ENCODE data around the gene SGCD.

SGCD gene

GRCh38 chr5:156541582-156541981, 214.6 kb downstream of the SGCD start:
- Histone ChIP-seq H3K9me3 (ENCODE audit: insufficient read depth, low read depth, low read length) (no peaks in the 10 kb centered on the region), H3K4me1 (ENCODE audit: insufficient read depth, low read length, poor library complexity, severe bottlenecking) (no peaks in the 10 kb centered on the region), H3F3A (ENCODE audit: low read depth) (no peaks in the 10 kb centered on the region), H3K79me2 (ENCODE audit: insufficient read depth, low read length) (no peaks in the 10 kb centered on the region), H3K4me3 (ENCODE audit: low read length, poor library complexity, severe bottlenecking) (no peak overlapping the region), H3K9ac (ENCODE audit: low read depth, low read length, poor library complexity, severe bottlenecking) (no peak overlapping the region), H3K36me3 (ENCODE audit: insufficient read depth, low read length) (no peaks in the 10 kb centered on the region), H3K27me3 (ENCODE audit: insufficient read depth, low read length, poor library complexity, severe bottlenecking) (no peaks in the 10 kb centered on the region), H2AFZ (ENCODE audit: low read length) (no peak overlapping the region), H4K20me1 (ENCODE audit: insufficient read depth, low read length, poor library complexity, severe bottlenecking) (no peaks in the 10 kb centered on the region), H3K9me2 (replicated peaks; ENCODE audit: low read depth, low read length) (no peaks in the 10 kb centered on the region), H3K4me2 (ENCODE audit: low read depth, low read length, poor library complexity, severe bottlenecking) (no peak overlapping the region)
- TF ChIP-seq CTCF (conservative IDR thresholded peaks at IDR 0.05; ENCODE audit: low read length) (no peak), EZH2phosphoT487 (IDR thresholded peaks at IDR 0.05; ENCODE audit: borderline replicate concordance) (no peak)

GRCh38 chr5:156543348-156544145, 216.6 kb downstream of the SGCD start:
- H3K4me3 ChIP-seq (ENCODE audit: low read length, poor library complexity, severe bottlenecking) = no peak overlapping the region
- H3F3A ChIP-seq (ENCODE audit: low read depth) = no peaks in the 10 kb centered on the region
- no peak overlapping the region for H3K9ac ChIP-seq (ENCODE audit: low read depth, low read length, poor library complexity, severe bottlenecking)
- H3K27me3 ChIP-seq (ENCODE audit: insufficient read depth, low read length, poor library complexity, severe bottlenecking) = no peaks in the 10 kb centered on the region
- H4K20me1 ChIP-seq (ENCODE audit: insufficient read depth, low read length, poor library complexity, severe bottlenecking) = no peaks in the 10 kb centered on the region
- H3K79me2 ChIP-seq (ENCODE audit: insufficient read depth, low read length) = no peaks in the 10 kb centered on the region
- no peaks in the 10 kb centered on the region for H3K9me2 ChIP-seq (replicated peaks; ENCODE audit: low read depth, low read length)
- no peaks in the 10 kb centered on the region for H3K9me3 ChIP-seq (ENCODE audit: insufficient read depth, low read depth, low read length)
- no peak overlapping the region for H2AFZ ChIP-seq (ENCODE audit: low read length)
- no peaks in the 10 kb centered on the region for H3K36me3 ChIP-seq (ENCODE audit: insufficient read depth, low read length)
- H3K4me1 ChIP-seq (ENCODE audit: insufficient read depth, low read length, poor library complexity, severe bottlenecking) = no peaks in the 10 kb centered on the region
- no peak for TF ChIP-seq EZH2phosphoT487 (IDR thresholded peaks at IDR 0.05; ENCODE audit: borderline replicate concordance)
- no peak for TF ChIP-seq CTCF (conservative IDR thresholded peaks at IDR 0.05; ENCODE audit: low read length)
- no peak overlapping the region for H3K4me2 ChIP-seq (ENCODE audit: low read depth, low read length, poor library complexity, severe bottlenecking)

- H3K9ac ChIP-seq (ENCODE audit: low read depth, low read length, poor library complexity, severe bottlenecking) = no peak overlapping the region
- H2AFZ ChIP-seq (ENCODE audit: low read length) = no peak overlapping the region
- H3K9me2 ChIP-seq (replicated peaks; ENCODE audit: low read depth, low read length) = no peaks in the 10 kb centered on the region
- no peaks in the 10 kb centered on the region for H3K9me3 ChIP-seq (ENCODE audit: insufficient read depth, low read depth, low read length)
- no peaks in the 10 kb centered on the region for H3K27me3 ChIP-seq (ENCODE audit: insufficient read depth, low read length, poor library complexity, severe bottlenecking)
- H3K79me2 ChIP-seq (ENCODE audit: insufficient read depth, low read length) = no peaks in the 10 kb centered on the region
- no peaks in the 10 kb centered on the region for H3K4me1 ChIP-seq (ENCODE audit: insufficient read depth, low read length, poor library complexity, severe bottlenecking)
- TF ChIP-seq CTCF (conservative IDR thresholded peaks at IDR 0.05; ENCODE audit: low read length) (no peak), EZH2phosphoT487 (IDR thresholded peaks at IDR 0.05; ENCODE audit: borderline replicate concordance) (no peak)
- H3K4me3 ChIP-seq (ENCODE audit: low read length, poor library complexity, severe bottlenecking) = no peak overlapping the region
- H4K20me1 ChIP-seq (ENCODE audit: insufficient read depth, low read length, poor library complexity, severe bottlenecking) = no peaks in the 10 kb centered on the region
- H3F3A ChIP-seq (ENCODE audit: low read depth) = no peaks in the 10 kb centered on the region
- no peaks in the 10 kb centered on the region for H3K36me3 ChIP-seq (ENCODE audit: insufficient read depth, low read length)
- H3K4me2 ChIP-seq (ENCODE audit: low read depth, low read length, poor library complexity, severe bottlenecking) = no peak overlapping the region
These were observed 225.9 kb downstream of the SGCD start for GRCh38 chr5:156552855-156553358.

All from Loucy (cell line).